Neural progenitor cell (in vitro differentiated cells): ENCODE measurements around the gene NAA60. TPM values are rescaled to one million over a fixed set of nuclear protein-coding genes. Genes with fewer than 3 reads are reported as not detected.

Source experiments
- DNase-seq: peaks from one replicate; pipeline ENCODE4 v3.0.0-alpha.2; 2016; ENCODE audit warnings: low spot score
- H2AFZ ChIP-seq: fragments of 200-600 bp; sonication (generic); replicated peaks from 2 replicates; pipeline ENCODE4 v1.6.1; 2016; ENCODE audit warnings: antibody characterized with exemption
- H3F3A ChIP-seq: fragments of 200-600 bp; sonication (generic); 2 replicates; pipeline ENCODE4 v1.6.1; 2016; ENCODE audit warnings: antibody characterized with exemption, low read depth
- H3K27ac ChIP-seq: fragments of 200-600 bp; sonication (generic); 2 replicates; pipeline ENCODE4 v1.5.1; 2016; ENCODE audit warnings: mild to moderate bottlenecking
- H3K27me3 ChIP-seq: fragments of 200-600 bp; sonication (generic); 2 replicates; pipeline ENCODE4 v1.6.1; 2016; ENCODE audit warnings: mild to moderate bottlenecking, moderate library complexity
- H3K36me3 ChIP-seq: fragments of 200-600 bp; sonication (generic); 2 replicates; pipeline ENCODE4 v1.5.1; 2016
- H3K4me1 ChIP-seq: fragments of 200-600 bp; sonication (generic); 2 replicates; pipeline ENCODE4 v1.6.1; 2016; ENCODE audit warnings: mixed run types
- H3K4me2 ChIP-seq: fragments of 200-600 bp; sonication (generic); 2 replicates; pipeline ENCODE4 v1.6.1; 2016
- H3K4me3 ChIP-seq: fragments of 200-600 bp; sonication (generic); 2 replicates; pipeline ENCODE4 v1.5.1; 2016
- H3K79me2 ChIP-seq: fragments of 200-600 bp; sonication (generic); 2 replicates; pipeline ENCODE4 v1.6.1; 2016; ENCODE audit warnings: low read depth
- H3K9ac ChIP-seq: fragments of 200-600 bp; sonication (generic); 2 replicates; pipeline ENCODE4 v1.6.1; 2016
- H3K9me3 ChIP-seq: fragments of 200-600 bp; sonication (generic); 2 replicates; pipeline ENCODE4 v1.5.1; 2016; ENCODE audit warnings: low read depth
- H4K20me1 ChIP-seq: fragments of 200-600 bp; sonication (generic); 2 replicates; pipeline ENCODE4 v1.6.1; 2016; ENCODE audit warnings: low read depth
- H3K27ac Mint-ChIP-seq: 3 replicates; pipeline ENCODE4 v1.8.0; 2021; ENCODE audit warnings: mixed read lengths
- H3K27me3 Mint-ChIP-seq: 2 replicates; pipeline ENCODE4 v1.8.0; 2022; ENCODE audit warnings: low read depth, mild to moderate bottlenecking, inconsistent platforms, moderate library complexity, mixed read lengths; ENCODE audit not compliant: insufficient read depth
- H3K36me3 Mint-ChIP-seq: 3 replicates; pipeline ENCODE4 v1.8.0; 2021; ENCODE audit warnings: mixed read lengths
- H3K4me1 Mint-ChIP-seq: 3 replicates; pipeline ENCODE4 v1.8.0; 2021; ENCODE audit warnings: mixed read lengths
- H3K4me3 Mint-ChIP-seq: 3 replicates; pipeline ENCODE4 v1.8.0; 2021; ENCODE audit warnings: mild to moderate bottlenecking, moderate library complexity, mixed read lengths
- H3K9me3 Mint-ChIP-seq: 3 replicates; pipeline ENCODE4 v1.8.0; 2020; ENCODE audit warnings: mixed read lengths
- EZH2 ChIP-seq: fragments of 200-600 bp; sonication (generic); IDR thresholded peaks from 2 replicates; pipeline ENCODE4 v1.6.1; 2017; ENCODE audit warnings: antibody characterized with exemption, mild to moderate bottlenecking, moderate library complexity
- EZH2phosphoT487 ChIP-seq: fragments of 200-600 bp; sonication (generic); IDR thresholded peaks from 2 replicates; pipeline ENCODE4 v1.6.1; 2017; ENCODE audit warnings: antibody characterized with exemption
- microRNA-seq: library from miRNA; unstranded; fragments of <30 nt; microRNA quantifications from one replicate; pipeline ENCODE4, GENCODE V29; 2016
- small RNA-seq: library from RNA; depleted of rRNA; stranded (forward); fragments of <200 nt; gene quantifications from one replicate; pipeline ENCODE3, GENCODE V24; 2015
- total RNA-seq: library from RNA; depleted of rRNA; stranded (reverse); fragments of >200 nt; gene quantifications from 2 replicates; pipeline ENCODE4 v1.2.3, GENCODE V29; 2015; ENCODE audit warnings: low replicate concordance
- TF ChIP-seq, protein P1 (sequence below): fragments of 200-600 bp; sonication (generic); IDR thresholded peaks from 2 replicates; pipeline ENCODE4 v1.5.1; 2017; ENCODE audit warnings: antibody characterized with exemption, mild to moderate bottlenecking

Gene NAA60
- total RNA-seq, 1 donor from 2014 or later: 14.8 TPM

DNA sequence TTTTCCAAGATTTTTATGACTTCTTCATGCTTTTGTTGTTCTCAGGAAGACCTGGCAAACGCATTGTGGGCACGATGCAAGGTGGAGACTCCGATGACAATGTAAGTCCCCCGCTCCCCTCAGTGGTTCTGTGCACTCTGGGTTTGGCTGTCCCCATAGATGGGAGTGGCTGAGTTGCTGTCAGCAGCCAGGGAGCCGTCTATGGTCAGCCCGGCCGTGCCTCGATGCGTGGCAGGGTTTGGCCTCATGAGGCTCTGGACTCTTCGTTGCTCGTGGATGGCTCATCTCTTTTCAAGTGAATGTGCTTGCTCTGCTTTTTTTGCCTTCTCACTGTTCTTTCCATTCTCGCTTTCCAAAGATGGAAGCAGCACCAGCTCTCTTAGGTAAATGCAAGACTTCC, 89.3 kb downstream of the NAA60 start:
- peaks cover 39% of the 10 kb centered on the region for H3K36me3 Mint-ChIP-seq
- peaks cover 6% of the 10 kb centered on the region for H3K36me3 ChIP-seq

GRCh38 chr16:3534126-3534525, 90.6 kb downstream of the NAA60 start:
- Mint-ChIP-seq H3K4me3 (no peak overlapping the region), H3K36me3 (peaks cover 26% of the 10 kb centered on the region), H3K27ac (no peak overlapping the region), H3K9me3 (no peaks in the 10 kb centered on the region), H3K4me1 (no peaks in the 10 kb centered on the region), H3K27me3 (peaks cover under 1% of the 10 kb centered on the region)
- Histone ChIP-seq H3K9me3 (no peaks in the 10 kb centered on the region), H3K9ac (no peak overlapping the region), H3F3A (peaks cover under 1% of the 10 kb centered on the region), H3K4me1 (no peaks in the 10 kb centered on the region), H3K36me3 (peaks cover under 1% of the 10 kb centered on the region), H3K27ac (no peak overlapping the region), H3K27me3 (no peaks in the 10 kb centered on the region), H2AFZ (no peak overlapping the region), H3K4me3 (no peak overlapping the region), H3K79me2 (no peaks in the 10 kb centered on the region), H3K4me2 (no peak overlapping the region), H4K20me1 (no peaks in the 10 kb centered on the region)
- DNase-seq: no peak
- TF ChIP-seq EZH2phosphoT487: no peak
- TF ChIP-seq, protein P1, sequence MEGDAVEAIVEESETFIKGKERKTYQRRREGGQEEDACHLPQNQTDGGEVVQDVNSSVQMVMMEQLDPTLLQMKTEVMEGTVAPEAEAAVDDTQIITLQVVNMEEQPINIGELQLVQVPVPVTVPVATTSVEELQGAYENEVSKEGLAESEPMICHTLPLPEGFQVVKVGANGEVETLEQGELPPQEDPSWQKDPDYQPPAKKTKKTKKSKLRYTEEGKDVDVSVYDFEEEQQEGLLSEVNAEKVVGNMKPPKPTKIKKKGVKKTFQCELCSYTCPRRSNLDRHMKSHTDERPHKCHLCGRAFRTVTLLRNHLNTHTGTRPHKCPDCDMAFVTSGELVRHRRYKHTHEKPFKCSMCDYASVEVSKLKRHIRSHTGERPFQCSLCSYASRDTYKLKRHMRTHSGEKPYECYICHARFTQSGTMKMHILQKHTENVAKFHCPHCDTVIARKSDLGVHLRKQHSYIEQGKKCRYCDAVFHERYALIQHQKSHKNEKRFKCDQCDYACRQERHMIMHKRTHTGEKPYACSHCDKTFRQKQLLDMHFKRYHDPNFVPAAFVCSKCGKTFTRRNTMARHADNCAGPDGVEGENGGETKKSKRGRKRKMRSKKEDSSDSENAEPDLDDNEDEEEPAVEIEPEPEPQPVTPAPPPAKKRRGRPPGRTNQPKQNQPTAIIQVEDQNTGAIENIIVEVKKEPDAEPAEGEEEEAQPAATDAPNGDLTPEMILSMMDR: no peak
- no peak for TF ChIP-seq EZH2

More for the DNA sequence above, 89.3 kb downstream of the NAA60 start:
- Histone ChIP-seq H3K9ac (no peak overlapping the region), H3F3A (peaks cover 7% of the 10 kb centered on the region), H3K27me3 (no peaks in the 10 kb centered on the region), H4K20me1 (no peaks in the 10 kb centered on the region), H2AFZ (no peak overlapping the region), H3K4me1 (no peaks in the 10 kb centered on the region), H3K9me3 (no peaks in the 10 kb centered on the region), H3K4me3 (no peak overlapping the region), H3K79me2 (no peaks in the 10 kb centered on the region), H3K4me2 (no peak overlapping the region), H3K27ac (no peak overlapping the region)
- Mint-ChIP-seq H3K4me1 (no peaks in the 10 kb centered on the region), H3K27ac (no peak overlapping the region), H3K9me3 (peaks cover under 1% of the 10 kb centered on the region), H3K27me3 (peaks cover 2% of the 10 kb centered on the region), H3K4me3 (no peak overlapping the region)
- DNase-seq: no peak
- TF ChIP-seq, protein P1: no peak
- TF ChIP-seq EZH2: no peak
- no peak for TF ChIP-seq EZH2phosphoT487

- Histone ChIP-seq H3K27me3 (no peaks in the 10 kb centered on the region), H3F3A (peaks cover 6% of the 10 kb centered on the region), H2AFZ (no peak overlapping the region), H3K4me1 (no peaks in the 10 kb centered on the region), H3K4me2 (no peak overlapping the region), H4K20me1 (no peaks in the 10 kb centered on the region), H3K9ac (no peak overlapping the region), H3K79me2 (no peaks in the 10 kb centered on the region), H3K36me3 (no peaks in the 10 kb centered on the region), H3K4me3 (no peak overlapping the region), H3K27ac (no peak overlapping the region), H3K9me3 (no peaks in the 10 kb centered on the region)
- TF ChIP-seq EZH2 (no peak), EZH2phosphoT487 (no peak)
- TF ChIP-seq, protein P1: no peak
- Mint-ChIP-seq H3K4me1 (no peaks in the 10 kb centered on the region), H3K36me3 (peaks cover 32% of the 10 kb centered on the region), H3K27me3 (no peaks in the 10 kb centered on the region), H3K9me3 (no peaks in the 10 kb centered on the region), H3K4me3 (no peak overlapping the region), H3K27ac (no peak overlapping the region)
- DNase-seq: no peak
Observed at GRCh38 chr16:3536271-3536731, 92.8 kb downstream of the NAA60 start.

Small RNAs within 50 kb of the gene (microRNA-seq; reads per million reads assigned to microRNA genes)
- not detected for gene MIR6126

Small RNAs within 50 kb of the gene (small RNA-seq; reads per million reads assigned to genes)
- gene MIR6126: not detected

Other genes starting within 250 kb of the NAA60 start
- 9.4 and 10.1 TPM in 2 replicates for gene ZNF200, start 208.5 kb upstream of the NAA60 start, total RNA-seq
- gene MEFV, start 187.0 kb upstream of the NAA60 start, total RNA-seq: not detected in 2 replicates
- gene ZNF263, start 160.2 kb upstream of the NAA60 start, total RNA-seq: 30.1 and 40.8 TPM in 2 replicates
- gene TIGD7, start 138.2 kb upstream of the NAA60 start, total RNA-seq: 6.6 and 10.6 TPM in 2 replicates
- gene ZNF75A, start 138.2 kb upstream of the NAA60 start, total RNA-seq: 30.4 and 36.3 TPM in 2 replicates
- gene OR2C1, start 87.8 kb upstream of the NAA60 start, total RNA-seq: not detected in 2 replicates
- gene ZSCAN32, start 42.7 kb upstream of the NAA60 start, total RNA-seq: 15.8 and 19.3 TPM in 2 replicates
- 9.9 and 17.8 TPM in 2 replicates for gene ZNF174, start 42.5 kb upstream of the NAA60 start, total RNA-seq
- gene ZNF597, start 176 bp upstream of the NAA60 start, total RNA-seq: 1.4 and 2.2 TPM in 2 replicates
- not detected in 2 replicates for gene C16orf90, start 51.8 kb downstream of the NAA60 start, total RNA-seq
- gene CLUAP1, start 57.3 kb downstream of the NAA60 start, total RNA-seq: 26.7 and 40.8 TPM in 2 replicates
- 0.25 TPM in 1 of 2 replicates, not detected in the other for gene NLRC3, start 133.7 kb downstream of the NAA60 start, total RNA-seq
- gene SLX4, start 167.9 kb downstream of the NAA60 start, total RNA-seq: 7.7 and 13.0 TPM in 2 replicates
- gene DNASE1, start 211.0 kb downstream of the NAA60 start, total RNA-seq: 22.8 and 33.0 TPM in 2 replicates